Mucosa of descending colon (tissue), 3 donors: ENCODE measurements around the gene SYNJ2. TPM values are rescaled to one million over a fixed set of nuclear protein-coding genes. Genes with fewer than 3 reads are reported as not detected.

Experiments used
- ATAC-seq: fragments of 200-7000 bp; cut with Tn5 transposase; one replicate; pipeline ENCODE4 v1.9.1; 2020; ENCODE audit warnings: mild to moderate bottlenecking, moderate library complexity
- DNase-seq, 3 donors: peaks; one replicate each; pipeline ENCODE4 v3.0.0-alpha.2; 2020
- H3K36me3 ChIP-seq: fragments of 200-600 bp; one replicate; pipeline ENCODE4 v1.8.0; 2021; ENCODE audit warnings: low read depth, mild to moderate bottlenecking
- H3K4me1 ChIP-seq: fragments of 200-600 bp; one replicate; pipeline ENCODE4 v1.8.0; 2021; ENCODE audit warnings: low read depth, mild to moderate bottlenecking
- H3K4me3 ChIP-seq: fragments of 200-600 bp; one replicate; pipeline ENCODE4 v1.8.0; 2021; ENCODE audit warnings: mild to moderate bottlenecking
- H3K9me3 ChIP-seq: fragments of 200-600 bp; one replicate; pipeline ENCODE4 v1.8.0; 2021; ENCODE audit warnings: mild to moderate bottlenecking
- CTCF ChIP-seq: fragments of 200-600 bp; IDR thresholded peaks from one replicate; pipeline ENCODE4 v1.8.0; 2022; ENCODE audit warnings: antibody characterized with exemption, mild to moderate bottlenecking
- intact Hi-C, 2 donors: fragments of 100-400 bp; cut with DNase I in 1 of 2; cut with micrococcal nuclease in 1 of 2; formaldehyde crosslinking; loops; one replicate each; pipeline versions ENCODE4 v1.11.0 to v1.11.1; 2022; cut with DNase I, micrococcal nuclease
- total RNA-seq, 3 donors: library from RNA; stranded (reverse); fragmentation: NEBNext Ultra II Directional in 2 of 3; extraction: Animal tissue kit (Norgen Biotek cat#: 25700) in 2 of 3; gene quantifications; one replicate each; pipeline versions ENCODE4 v1.2.1 to v1.2.4, GENCODE V29; 2021 to 2023
- donor health status: DM: no; HTN: no; CAD: no; lungs with moderate emphysema.
- donor health status: DM: no; HTN: no; CAD: no.
- donor health status: DM: no; HTN: yes; CAD: no.

Gene SYNJ2
- total RNA-seq, 3 donors from 2014 or later: 28.3 to 45.9 (median 39.6) TPM

- TF ChIP-seq CTCF: no peak
- intact Hi-C loops: no loop called here
- DNase-seq (peak in 1 of 3 donors; percentile 23), ATAC-seq (no peak)
- H3K36me3 ChIP-seq: no peaks in the 10 kb centered on the region
- no peaks in the 10 kb centered on the region for H3K9me3 ChIP-seq
- H3K4me3 ChIP-seq: no peak overlapping the region
- peaks cover 13% of the 10 kb centered on the region for H3K4me1 ChIP-seq
Measured at GRCh38 chr6:157984686-157985225, 3.1 kb downstream of the SYNJ2 start.

DNA sequence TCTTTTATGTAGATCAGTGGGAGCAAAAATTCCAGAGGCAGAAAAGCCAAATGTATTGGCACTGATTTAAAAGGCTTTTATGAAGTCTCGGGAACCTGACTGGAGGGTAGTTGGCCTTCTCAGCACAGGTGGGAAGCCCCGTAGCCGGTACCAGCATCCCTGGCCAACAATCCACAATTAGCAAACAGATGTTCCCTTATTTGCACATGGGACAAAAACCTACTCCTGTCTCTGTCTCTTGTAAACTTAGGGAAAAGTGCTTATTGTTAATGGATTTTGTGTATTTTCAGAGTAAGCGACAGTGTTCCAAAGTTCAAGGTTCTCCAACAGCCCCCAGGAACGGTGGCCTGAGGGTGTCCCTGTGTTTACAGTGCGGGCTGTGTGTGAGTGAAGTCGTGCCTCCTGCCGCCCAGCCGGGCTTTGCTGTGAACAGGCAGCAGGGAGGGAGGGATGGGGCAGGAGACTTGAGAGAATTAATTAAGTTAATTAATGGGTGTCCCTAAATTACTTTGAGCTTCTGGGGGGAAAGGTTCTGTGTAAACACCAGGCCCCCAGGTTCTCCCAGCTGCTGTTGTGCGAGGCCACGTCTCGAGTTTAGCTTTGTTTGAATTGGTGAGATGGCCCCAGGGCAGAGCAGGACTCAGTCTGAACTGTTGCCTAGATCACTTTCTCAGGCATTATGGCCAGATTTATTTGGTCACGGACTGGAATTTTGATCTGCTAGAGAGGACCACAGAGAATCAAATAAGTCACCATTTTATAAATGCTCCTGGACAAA is 3.9 kb downstream of the SYNJ2 start:
- Histone ChIP-seq H3K36me3 (no peaks in the 10 kb centered on the region), H3K9me3 (no peaks in the 10 kb centered on the region), H3K4me3 (no peak overlapping the region), H3K4me1 (peaks cover 21% of the 10 kb centered on the region)
- ATAC-seq (no peak), DNase-seq (peak in 1 of 3 donors; percentile 43)
- intact Hi-C loops: no loop called here
- TF ChIP-seq CTCF: no peak

DNA sequence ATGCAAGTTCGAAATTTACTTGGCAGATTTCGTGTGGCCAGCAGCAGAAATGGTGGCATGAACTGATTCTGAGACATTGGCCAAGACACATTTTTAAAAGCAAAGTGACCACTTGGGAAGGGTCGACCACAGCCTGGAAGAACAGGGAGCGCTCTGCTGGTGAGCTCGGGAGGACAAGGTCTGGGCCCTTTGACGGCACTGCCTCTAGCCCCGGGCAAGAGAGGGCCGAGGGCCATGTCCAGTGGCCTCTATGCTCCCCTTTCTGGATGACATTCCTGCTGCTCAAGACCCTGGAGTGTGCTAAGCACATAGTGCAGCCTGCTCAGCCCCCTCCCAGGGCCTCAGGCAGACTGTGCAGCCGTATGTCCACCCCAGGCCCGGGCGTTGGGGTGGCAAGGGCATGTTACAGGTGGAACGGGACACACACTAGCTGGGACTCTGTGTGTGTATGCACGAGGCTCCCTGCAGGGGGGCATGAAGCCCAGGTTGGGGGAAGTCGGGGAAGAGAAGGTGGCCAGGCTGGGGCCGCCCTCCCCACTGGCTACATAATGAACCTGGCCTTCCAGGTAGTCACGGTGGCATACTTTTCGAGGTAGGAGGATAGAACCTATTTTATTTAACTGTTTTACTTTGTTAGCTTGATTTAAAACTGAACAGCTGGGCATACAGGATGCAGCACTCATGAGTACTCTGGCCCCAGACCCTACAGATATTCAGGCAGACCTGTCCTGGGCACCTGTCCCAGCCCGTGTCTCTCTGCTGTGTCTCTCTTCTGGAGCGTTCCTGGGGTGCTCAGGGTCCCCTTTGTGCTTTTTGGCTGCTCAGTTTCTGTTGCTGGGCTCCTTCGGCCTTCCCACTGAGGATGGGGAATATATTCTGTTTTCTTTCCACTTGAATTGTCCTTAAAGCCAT is 6.4 kb downstream of the SYNJ2 start:
- Histone ChIP-seq H3K36me3 (no peaks in the 10 kb centered on the region), H3K4me1 (peaks cover 21% of the 10 kb centered on the region), H3K9me3 (no peaks in the 10 kb centered on the region), H3K4me3 (no peak overlapping the region)
- no peak for TF ChIP-seq CTCF
- intact Hi-C loops: no loop called here
- DNase-seq (no peak), ATAC-seq (no peak)

GRCh38 chr6:157988700-157989063 is 7.0 kb downstream of the SYNJ2 start:
- peaks cover 21% of the 10 kb centered on the region for H3K4me1 ChIP-seq

More at GRCh38 chr6:157988700-157989063, 7.0 kb downstream of the SYNJ2 start:
- ATAC-seq (no peak), DNase-seq (no peak)
- Histone ChIP-seq H3K9me3 (no peaks in the 10 kb centered on the region), H3K36me3 (no peaks in the 10 kb centered on the region), H3K4me3 (no peak overlapping the region)
- intact Hi-C loops: no loop called here
- TF ChIP-seq CTCF: no peak
